GM18870 (cell line): ENCODE measurements around the gene TRIM56.
"Not testable (repeated sequence)": the region's sequence is repeated elsewhere in the genome, so short reads cannot be mapped to it uniquely, and the experiment has no call there.

Source experiments
- ATAC-seq: cut with Tn5 transposase; IDR thresholded peaks from one replicate; pipeline ENCODE4 v1.9.1; 2021; ENCODE audit warnings: moderate library complexity; ENCODE audit not compliant: unreplicated experiment

The TRIM56 gene, protein sequence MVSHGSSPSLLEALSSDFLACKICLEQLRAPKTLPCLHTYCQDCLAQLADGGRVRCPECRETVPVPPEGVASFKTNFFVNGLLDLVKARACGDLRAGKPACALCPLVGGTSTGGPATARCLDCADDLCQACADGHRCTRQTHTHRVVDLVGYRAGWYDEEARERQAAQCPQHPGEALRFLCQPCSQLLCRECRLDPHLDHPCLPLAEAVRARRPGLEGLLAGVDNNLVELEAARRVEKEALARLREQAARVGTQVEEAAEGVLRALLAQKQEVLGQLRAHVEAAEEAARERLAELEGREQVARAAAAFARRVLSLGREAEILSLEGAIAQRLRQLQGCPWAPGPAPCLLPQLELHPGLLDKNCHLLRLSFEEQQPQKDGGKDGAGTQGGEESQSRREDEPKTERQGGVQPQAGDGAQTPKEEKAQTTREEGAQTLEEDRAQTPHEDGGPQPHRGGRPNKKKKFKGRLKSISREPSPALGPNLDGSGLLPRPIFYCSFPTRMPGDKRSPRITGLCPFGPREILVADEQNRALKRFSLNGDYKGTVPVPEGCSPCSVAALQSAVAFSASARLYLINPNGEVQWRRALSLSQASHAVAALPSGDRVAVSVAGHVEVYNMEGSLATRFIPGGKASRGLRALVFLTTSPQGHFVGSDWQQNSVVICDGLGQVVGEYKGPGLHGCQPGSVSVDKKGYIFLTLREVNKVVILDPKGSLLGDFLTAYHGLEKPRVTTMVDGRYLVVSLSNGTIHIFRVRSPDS

DNA sequence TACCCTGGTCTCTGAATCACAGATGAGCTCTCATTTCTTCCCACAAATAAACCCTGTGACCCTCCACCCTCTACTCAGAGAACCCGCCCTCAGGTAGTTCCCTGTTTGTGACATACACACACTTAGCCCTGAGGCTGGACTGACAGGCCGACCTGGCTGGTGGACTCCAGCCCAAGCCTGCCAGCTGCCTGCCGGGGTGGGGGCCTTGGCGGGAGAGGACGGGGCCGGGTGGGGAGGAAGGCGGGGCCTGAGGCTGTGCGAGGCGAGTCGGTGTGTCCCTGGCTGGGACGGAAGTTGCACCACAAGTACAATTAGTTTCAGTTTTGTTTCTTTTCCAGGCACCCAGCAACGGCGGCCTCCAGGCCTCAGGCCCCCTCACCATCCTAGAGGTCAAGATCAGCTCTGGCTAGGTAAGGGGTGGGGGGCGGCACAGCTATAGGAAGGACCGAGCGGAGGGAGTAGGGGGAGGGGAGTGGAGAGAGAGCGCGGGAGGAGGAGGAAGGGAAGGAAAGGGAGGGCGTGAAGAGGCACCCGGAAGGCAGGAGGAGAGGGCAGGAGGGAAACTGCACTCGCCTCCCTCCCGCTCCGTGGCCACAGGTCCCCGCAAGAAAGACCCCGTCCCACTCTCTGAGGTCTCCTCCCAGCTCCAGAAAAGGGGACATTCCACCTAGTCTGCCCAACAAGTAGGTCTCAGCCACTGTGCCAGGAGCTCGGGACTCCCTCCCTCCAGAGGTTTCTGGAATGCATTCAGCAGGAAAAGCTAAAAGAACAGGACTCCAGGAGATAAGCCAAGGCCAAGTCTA lies at the start of gene TRIM56:
TSS of gene TRIM56 (plus strand) at position 320 of the 803 bp plus-strand sequence. CDS start 1,832 bp downstream, outside the sequence.
- ATAC-seq = peak; percentile 77

DNA sequence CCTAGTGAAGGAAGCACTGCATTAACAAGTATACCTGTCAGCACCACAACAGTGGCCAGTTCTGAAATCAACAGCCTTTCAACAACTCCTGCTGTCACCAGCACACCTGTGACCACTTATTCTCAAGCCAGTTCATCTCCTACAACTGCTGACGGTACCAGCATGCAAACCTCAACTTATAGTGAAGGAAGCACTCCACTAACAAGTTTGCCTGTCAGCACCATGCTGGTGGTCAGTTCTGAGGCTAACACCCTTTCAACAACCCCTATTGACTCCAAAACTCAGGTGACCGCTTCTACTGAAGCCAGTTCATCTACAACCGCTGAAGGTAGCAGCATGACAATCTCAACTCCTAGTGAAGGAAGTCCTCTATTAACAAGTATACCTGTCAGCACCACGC lies 49.3 kb upstream of the TRIM56 start:
- ATAC-seq = no peak

DNA sequence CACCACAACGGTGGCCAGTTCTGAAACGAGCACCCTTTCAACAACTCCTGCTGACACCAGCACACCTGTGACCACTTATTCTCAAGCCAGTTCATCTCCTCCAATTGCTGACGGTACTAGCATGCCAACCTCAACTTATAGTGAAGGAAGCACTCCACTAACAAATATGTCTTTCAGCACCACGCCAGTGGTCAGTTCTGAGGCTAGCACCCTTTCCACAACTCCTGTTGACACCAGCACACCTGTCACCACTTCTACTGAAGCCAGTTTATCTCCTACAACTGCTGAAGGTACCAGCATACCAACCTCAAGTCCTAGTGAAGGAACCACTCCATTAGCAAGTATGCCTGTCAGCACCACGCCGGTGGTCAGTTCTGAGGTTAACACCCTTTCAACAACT lies 44.0 kb upstream of the TRIM56 start:
- ATAC-seq = not testable (repeated sequence)

DNA sequence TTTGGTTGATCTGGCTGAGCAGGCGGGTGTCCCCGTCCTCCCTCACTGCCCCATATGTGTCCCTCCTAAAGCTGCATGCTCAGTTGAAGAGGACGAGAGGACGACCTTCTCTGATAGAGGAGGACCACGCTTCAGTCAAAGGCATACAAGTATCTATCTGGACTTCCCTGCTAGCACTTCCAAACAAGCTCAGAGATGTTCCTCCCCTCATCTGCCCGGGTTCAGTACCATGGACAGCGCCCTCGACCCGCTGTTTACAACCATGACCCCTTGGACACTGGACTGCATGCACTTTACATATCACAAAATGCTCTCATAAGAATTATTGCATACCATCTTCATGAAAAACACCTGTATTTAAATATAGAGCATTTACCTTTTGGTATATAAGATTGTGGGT lies 26.9 kb upstream of the TRIM56 start:
- ATAC-seq = no peak

DNA sequence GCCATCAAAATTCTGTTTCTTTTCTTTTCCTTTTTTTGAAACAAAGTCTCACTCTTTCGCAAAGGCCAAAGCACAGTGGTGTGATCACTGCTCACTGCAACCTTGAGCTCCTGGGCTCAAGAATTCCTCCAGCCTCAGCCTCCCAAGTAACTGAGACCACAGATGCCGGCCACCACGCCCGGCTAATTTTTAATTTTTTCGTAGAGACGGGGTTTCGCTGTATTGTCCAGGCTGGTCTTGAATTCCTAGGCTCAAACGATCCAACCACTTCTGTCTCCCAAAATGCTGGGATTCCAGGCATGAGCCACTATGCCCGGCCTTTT lies 25.7 kb upstream of the TRIM56 start:
- ATAC-seq = no peak

DNA sequence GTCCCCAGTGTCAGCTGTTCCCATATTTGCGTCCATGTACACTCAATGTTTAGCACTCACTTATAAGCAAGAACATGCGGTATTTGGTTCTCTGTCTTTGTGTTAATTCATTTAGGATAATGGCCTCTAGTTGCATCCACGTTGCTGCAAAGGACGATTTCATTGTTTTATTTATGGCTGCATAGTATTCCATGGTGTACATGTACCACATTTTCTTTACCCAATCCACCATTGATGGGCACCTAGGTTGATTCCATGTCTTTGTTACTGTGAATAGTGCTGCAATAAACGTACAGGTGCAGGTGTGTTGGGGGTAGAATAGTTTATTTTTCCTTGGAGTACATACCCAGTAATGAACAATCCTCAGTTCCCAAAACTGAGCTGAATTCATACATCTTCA lies 24.3 kb upstream of the TRIM56 start:
- ATAC-seq = no peak

DNA sequence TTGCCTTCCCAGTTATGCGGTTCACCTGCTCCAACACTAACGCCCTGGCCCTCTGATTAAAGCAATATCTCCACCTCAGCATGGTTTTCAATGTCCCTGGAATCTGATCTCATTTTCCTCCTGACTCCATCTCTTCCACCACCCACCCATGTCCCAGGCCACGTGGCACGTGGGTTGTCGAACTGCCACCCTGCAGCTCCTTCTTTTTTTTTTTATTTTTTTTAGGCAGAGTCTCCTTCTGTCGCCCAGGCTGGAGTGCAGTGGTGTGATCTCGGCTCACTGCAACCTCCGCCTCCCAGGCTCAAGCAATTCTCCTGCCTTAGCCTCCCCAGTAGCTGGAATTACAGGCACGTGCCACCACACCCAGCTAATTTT lies 21.1 kb upstream of the TRIM56 start:
- ATAC-seq = not testable (repeated sequence)

DNA sequence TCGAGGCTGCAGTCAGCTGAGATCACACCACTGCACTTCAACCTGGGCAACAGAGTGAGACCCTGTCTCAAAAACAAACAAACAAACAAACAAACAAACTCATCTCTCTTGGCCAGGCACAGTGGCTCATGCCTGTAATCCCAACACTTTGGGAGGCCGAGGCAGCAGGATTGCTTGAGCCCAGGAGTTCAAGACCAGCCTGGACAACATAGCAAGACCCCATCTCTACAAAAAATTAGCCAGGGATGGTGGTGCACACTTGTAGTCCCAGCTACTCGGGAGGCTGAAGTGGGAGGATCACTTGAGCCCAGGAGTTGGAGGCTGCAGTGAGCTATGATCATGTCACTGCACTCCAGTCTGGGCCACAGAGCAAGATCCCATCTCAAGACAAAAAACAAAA lies 20.1 kb upstream of the TRIM56 start:
- not testable (repeated sequence) for ATAC-seq

DNA sequence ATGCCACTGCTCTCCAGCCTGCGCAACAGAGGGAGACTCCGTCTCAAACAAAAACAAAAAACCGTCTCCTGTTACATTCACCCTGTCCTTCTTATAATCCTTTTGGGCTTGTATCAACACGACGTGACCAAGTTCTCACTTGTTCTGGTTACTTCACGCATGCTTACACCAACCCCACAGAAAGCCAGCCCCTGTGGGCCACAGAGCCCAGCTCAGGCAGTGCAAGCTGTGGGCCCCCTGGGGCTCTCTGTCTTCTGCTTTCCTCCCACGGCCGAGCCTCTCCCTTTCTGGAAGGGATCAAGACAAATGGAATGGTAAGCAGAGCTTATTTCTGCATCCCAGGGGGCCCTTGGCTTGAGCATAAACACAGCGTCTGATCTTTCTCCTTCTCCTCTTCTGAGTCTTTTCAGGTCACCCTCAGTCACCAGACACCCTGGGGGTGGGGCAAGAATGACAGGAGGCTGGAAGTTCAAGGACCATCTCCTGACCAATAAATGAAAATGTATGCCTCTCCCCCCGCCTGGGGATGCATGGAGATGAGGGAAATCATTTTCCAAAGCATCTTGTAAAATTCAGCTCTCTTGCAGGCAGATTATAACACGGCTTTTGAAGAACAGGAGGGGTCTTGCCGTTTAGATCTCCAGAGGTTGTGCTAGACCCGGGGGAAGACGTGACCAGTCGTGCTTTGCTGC lies 19.0 kb upstream of the TRIM56 start:
- no peak for ATAC-seq

DNA sequence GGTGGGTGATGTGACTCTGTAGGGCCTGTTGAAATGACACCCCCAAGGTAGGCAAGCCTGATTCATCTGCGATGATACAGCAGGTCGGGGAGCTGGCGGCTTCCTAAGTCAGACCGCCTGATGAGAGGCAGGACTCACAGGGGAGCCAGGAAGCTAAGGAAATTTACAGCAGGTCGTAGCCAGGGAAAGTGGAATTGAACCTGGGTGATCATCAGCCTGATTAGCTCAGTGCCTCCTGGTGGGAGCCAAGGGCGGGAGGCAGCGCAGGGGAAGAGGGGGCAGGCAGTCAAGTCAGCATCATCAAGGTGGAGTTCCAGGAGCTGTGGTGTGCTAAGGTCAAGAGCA lies 18.5 kb upstream of the TRIM56 start:
- no peak for ATAC-seq

DNA sequence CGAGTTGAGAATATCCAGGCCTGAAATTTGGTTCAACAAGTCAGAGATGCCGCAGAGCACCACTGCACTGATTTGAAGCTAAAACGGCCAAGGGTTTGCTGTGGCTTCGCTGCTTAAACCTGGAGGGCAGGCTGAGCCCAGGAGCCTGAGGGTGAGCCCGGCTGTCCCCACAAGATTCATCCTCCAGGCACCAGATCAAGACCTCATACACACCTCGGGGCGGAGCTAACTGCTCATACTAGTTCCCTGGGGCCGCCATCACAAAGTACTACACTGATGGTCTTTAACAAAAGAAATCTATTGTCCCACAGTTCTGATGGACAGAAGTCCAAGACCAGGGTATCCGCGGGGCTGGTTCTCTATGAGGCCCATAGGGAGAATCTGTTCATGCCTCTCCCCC lies 16.9 kb upstream of the TRIM56 start:
- ATAC-seq = no peak

DNA sequence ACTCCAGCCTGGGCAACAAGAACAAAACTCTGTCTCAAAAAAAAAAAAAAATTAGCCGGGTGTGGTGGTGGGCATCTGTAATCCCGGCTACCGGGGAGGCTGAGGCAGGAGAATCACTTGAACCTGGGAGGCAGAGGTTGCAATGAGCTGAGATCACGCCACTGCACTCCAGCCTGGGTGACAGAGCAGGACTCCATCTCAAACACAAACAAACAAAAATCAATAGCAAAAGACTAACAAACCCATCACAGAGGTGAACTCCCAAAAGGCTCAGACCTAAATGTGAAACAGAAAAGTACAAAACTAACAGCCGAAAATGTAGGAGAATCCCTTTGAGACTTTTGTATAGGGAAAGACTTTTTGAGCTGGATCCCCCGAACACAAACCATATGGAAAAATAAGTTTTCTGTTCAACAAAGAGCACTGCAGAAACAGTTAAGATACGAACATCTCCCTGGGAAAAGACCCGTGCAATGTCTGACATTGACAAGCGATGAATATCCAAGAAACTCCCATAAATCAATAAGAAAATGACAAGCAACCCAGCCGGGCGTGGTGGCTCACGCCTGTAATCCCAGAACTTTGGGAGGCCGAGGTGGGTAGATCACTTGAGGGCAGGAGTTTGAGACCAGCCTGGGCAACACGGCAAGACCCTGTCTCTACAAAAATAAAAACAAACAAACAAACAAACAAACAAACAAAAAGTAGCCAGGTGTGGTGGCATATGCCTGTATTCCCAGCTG lies 13.7 kb upstream of the TRIM56 start:
- ATAC-seq = not testable (repeated sequence)

DNA sequence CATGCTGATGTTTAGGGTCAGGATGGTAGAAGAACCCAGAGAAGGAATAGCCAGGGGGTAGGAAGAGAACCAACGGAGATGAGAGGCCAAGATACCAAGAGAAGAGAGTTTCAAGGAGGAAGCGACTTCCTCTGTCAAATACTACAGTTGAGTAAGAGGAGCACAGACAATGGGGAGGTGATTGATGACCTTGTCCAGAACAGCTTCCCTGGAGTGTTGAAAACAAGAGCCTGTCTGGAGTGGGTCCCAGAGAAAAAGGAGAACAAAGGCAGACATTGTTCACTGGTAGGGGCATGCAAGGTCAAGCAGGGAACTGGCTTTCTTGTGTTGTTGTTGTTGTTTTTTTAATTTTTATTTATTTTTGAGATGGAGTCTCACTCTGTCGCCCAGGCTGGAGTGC lies 9.6 kb upstream of the TRIM56 start:
- ATAC-seq = no peak

DNA sequence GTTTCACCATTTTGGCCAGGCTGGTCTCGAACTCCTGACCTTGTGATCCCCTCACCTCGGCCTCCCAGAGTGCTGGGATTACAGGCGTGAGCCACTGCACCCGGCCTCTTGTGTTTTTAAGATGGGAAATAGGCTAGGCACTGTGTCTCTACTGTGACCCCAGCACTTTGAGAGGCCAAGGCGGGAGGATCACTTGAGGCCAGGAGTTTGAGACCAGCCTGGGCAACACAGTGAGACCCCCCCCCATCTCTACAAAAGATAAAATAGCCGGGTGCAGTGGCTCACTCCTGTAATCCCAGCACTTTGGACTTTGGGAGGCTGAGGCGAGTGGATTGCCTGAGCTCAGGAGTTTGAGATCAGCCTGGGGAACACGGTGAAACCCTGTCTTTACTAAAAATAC lies 9.1 kb upstream of the TRIM56 start:
- ATAC-seq = not testable (repeated sequence)

DNA sequence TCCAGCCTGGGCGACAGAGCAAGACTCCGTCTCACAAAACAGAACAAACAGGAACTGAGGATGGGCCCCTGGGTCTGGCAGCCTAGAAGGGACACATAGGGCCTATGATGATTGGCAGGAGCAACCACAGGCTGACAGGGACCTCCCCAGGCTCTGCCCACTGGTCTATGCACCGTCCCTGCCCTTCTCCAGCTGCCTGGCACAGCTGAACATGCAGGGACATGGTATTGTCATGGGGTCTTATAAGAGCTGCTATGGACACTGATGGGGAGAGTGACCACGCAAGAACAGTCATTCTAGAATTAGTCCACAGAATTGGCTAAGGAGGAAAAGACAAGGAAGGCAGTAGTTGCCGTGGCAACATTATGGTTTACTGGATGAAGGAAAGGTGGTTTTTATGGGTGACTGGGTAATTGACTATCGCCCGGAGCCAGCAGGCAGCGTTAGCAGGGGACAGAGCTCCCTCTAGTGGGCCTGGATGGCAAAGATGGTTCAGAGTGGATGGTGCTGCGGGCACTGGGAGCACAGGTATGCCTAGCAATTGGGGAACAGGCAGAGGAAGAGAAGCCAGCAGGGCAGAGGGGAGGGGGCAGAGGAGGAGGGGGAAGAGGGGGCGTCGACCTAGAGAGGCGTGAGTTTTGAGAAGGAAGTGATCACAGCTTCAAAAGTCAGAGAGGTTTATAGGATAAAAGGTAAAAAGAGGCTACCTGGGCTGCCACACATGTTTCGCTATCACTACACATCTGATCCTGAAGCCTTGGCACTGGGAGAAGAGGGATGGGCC lies 7.8 kb upstream of the TRIM56 start:
- ATAC-seq = peak; percentile 55

DNA sequence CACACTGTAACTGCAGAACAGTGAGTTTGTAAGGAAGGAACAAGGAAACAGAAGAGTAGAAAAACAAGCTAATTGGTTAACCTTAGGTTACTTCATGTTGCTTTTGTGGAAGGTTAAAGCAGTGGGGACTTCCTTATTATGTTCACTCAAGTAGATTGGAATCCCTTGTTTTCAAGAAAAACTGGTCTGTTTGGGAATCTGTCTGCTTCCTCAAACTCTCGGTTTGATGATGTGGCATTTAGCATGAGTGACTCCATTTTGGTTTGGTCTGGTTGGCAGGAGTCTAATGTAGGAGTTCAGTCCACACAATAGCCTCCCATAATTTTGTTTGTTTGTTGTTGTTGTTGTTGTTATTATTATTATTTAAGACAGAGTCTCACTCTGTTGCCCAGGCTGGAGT lies 3.8 kb upstream of the TRIM56 start:
- ATAC-seq = no peak

DNA sequence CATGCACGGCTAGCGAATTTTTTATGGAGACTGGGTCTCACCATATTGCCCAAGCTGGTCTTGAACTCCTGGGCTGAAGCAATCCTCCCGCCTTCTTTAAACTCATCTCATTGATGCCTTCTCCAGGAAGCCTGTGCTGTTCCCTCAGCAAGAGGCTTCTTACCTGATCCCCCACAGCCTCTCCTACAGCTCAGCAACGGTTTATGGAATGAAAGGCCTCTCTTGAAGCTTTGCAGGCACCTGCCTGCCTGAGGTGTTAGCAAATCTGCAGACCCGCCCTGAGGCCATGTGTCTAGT lies 468 bp upstream of the TRIM56 start:
- no peak for ATAC-seq

DNA sequence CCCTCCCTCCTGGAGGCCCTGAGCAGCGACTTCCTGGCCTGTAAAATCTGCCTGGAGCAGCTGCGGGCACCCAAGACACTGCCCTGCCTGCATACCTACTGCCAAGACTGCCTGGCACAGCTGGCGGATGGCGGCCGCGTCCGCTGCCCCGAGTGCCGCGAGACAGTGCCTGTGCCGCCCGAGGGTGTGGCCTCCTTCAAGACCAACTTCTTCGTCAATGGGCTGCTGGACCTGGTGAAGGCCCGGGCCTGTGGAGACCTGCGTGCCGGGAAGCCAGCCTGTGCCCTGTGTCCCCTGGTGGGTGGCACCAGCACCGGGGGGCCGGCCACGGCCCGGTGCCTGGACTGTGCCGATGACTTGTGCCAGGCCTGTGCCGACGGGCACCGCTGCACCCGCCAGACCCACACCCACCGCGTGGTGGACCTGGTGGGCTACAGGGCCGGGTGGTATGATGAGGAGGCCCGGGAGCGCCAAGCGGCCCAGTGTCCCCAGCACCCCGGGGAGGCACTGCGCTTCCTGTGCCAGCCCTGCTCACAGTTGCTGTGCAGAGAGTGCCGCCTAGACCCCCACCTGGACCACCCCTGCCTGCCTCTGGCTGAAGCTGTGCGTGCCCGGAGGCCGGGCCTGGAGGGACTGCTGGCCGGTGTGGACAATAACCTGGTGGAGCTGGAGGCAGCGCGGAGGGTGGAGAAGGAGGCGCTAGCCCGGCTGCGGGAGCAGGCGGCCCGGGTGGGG lies 2.2 kb downstream of the TRIM56 start:
- no peak for ATAC-seq

DNA sequence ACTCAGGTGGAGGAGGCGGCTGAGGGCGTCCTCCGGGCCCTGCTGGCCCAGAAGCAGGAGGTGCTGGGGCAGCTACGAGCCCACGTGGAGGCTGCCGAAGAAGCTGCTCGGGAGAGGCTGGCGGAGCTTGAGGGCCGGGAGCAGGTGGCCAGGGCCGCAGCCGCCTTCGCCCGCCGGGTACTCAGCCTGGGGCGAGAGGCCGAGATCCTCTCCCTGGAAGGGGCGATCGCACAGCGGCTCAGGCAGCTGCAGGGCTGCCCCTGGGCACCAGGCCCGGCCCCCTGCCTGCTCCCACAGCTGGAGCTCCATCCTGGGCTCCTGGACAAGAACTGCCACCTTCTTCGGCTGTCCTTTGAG lies 2.8 kb downstream of the TRIM56 start:
- ATAC-seq = no peak
